HG03139 (cell line): Measurements from ENCODE around the gene RAPGEF5.
A peak's percentile ranks its signal among the peaks of the same experiment; 100 is the strongest.

Experiments used
- ATAC-seq: cut with Tn5 transposase; IDR thresholded peaks from one replicate; pipeline ENCODE4 v1.9.1; 2021; ENCODE audit not compliant: unreplicated experiment

Gene RAPGEF5

GRCh38 chr7:22380333-22380732, 23.4 kb upstream of the RAPGEF5 start:
- no peak for ATAC-seq

GRCh38 chr7:22378199-22378980, 21.4 kb upstream of the RAPGEF5 start:
- no peak for ATAC-seq

GRCh38 chr7:22377703-22378102, 20.7 kb upstream of the RAPGEF5 start:
- ATAC-seq: no peak

- ATAC-seq: no peak
These were observed 18.6 kb upstream of the RAPGEF5 start for GRCh38 chr7:22375359-22376048.

GRCh38 chr7:22373911-22374310, 17.0 kb upstream of the RAPGEF5 start:
- no peak for ATAC-seq

GRCh38 chr7:22373388-22373787, 16.4 kb upstream of the RAPGEF5 start:
- no peak for ATAC-seq

- no peak for ATAC-seq
These were observed 15.9 kb upstream of the RAPGEF5 start for GRCh38 chr7:22372863-22373262.

GRCh38 chr7:22371878-22372277, 14.9 kb upstream of the RAPGEF5 start:
- no peak for ATAC-seq

- no peak for ATAC-seq
These were observed 7.9 kb upstream of the RAPGEF5 start for GRCh38 chr7:22364900-22365299.

- ATAC-seq: no peak
These were observed 6.9 kb upstream of the RAPGEF5 start for GRCh38 chr7:22363756-22364422.

GRCh38 chr7:22361795-22362194, 4.8 kb upstream of the RAPGEF5 start:
- no peak for ATAC-seq

- ATAC-seq: no peak
These were observed 4.4 kb upstream of the RAPGEF5 start for GRCh38 chr7:22361320-22361719.

- ATAC-seq: no peak
These were observed 2.1 kb upstream of the RAPGEF5 start for GRCh38 chr7:22358820-22359697.

GRCh38 chr7:22357311-22358175, 589 bp upstream of the RAPGEF5 start:
- no peak for ATAC-seq

- peak; percentile 14 for ATAC-seq
These were observed 803 bp downstream of the RAPGEF5 start for GRCh38 chr7:22356010-22356691.

GRCh38 chr7:22355620-22356009, 1.3 kb downstream of the RAPGEF5 start:
- no peak for ATAC-seq

- ATAC-seq: no peak
These were observed 2.5 kb downstream of the RAPGEF5 start for GRCh38 chr7:22354462-22354861.

GRCh38 chr7:22352887-22353286, 4.1 kb downstream of the RAPGEF5 start:
- no peak for ATAC-seq

GRCh38 chr7:22351878-22352277, 5.1 kb downstream of the RAPGEF5 start:
- ATAC-seq: no peak

GRCh38 chr7:22351329-22351692, 5.6 kb downstream of the RAPGEF5 start:
- peak; percentile 54 for ATAC-seq
